Measurements from ENCODE around the gene SLC12A7. TPM values are rescaled to one million over a fixed set of nuclear protein-coding genes. Genes with fewer than 3 reads are reported as not detected.

The SLC12A7 gene
- total RNA-seq, 1 donor from 2014 or later: 42.2 TPM

- no peak for DNase-seq (ENCODE audit: low read depth)
Observed at GRCh38 chr5:1050423-1051365, 61.2 kb downstream of the SLC12A7 start.

- DNase-seq (ENCODE audit: low read depth): no peak
Observed at GRCh38 chr5:1048861-1049838, 62.7 kb downstream of the SLC12A7 start.

GRCh38 chr5:1048162-1048721 is 63.6 kb downstream of the SLC12A7 start:
- DNase-seq (ENCODE audit: low read depth): no peak

- no peak for DNase-seq (ENCODE audit: low read depth)
Observed at GRCh38 chr5:1047332-1047965, 64.4 kb downstream of the SLC12A7 start.

GRCh38 chr5:1045960-1046560 is 65.8 kb downstream of the SLC12A7 start:
- no peak for DNase-seq (ENCODE audit: low read depth)

GRCh38 chr5:1044117-1044516 is 67.7 kb downstream of the SLC12A7 start:
- no peak for DNase-seq (ENCODE audit: low read depth)

GRCh38 chr5:1043327-1043726 is 68.5 kb downstream of the SLC12A7 start:
- DNase-seq (ENCODE audit: low read depth): no peak

- DNase-seq (ENCODE audit: low read depth): no peak
Observed at GRCh38 chr5:1042626-1043025, 69.2 kb downstream of the SLC12A7 start.

- DNase-seq (ENCODE audit: low read depth): peak; percentile 55
Observed at GRCh38 chr5:1041225-1042143, 70.4 kb downstream of the SLC12A7 start.

GRCh38 chr5:1040571-1040970 is 71.3 kb downstream of the SLC12A7 start:
- DNase-seq (ENCODE audit: low read depth): no peak

GRCh38 chr5:1039706-1040260 is 72.1 kb downstream of the SLC12A7 start:
- no peak for DNase-seq (ENCODE audit: low read depth)

- DNase-seq (ENCODE audit: low read depth): no peak
Observed at GRCh38 chr5:1039210-1039548, 72.7 kb downstream of the SLC12A7 start.

GRCh38 chr5:1038417-1039209 is 73.2 kb downstream of the SLC12A7 start:
- no peak for DNase-seq (ENCODE audit: low read depth)

- DNase-seq (ENCODE audit: low read depth): no peak
Observed at GRCh38 chr5:1037671-1038416, 74.0 kb downstream of the SLC12A7 start.

GRCh38 chr5:1037123-1037670 is 74.7 kb downstream of the SLC12A7 start:
- no peak for DNase-seq (ENCODE audit: low read depth)

- DNase-seq (ENCODE audit: low read depth): no peak
Observed at GRCh38 chr5:1036504-1037122, 75.2 kb downstream of the SLC12A7 start.

Measured in renal cortical epithelial cell (primary cell).